Dendritic cell treated with granulocyte-macrophage colony-stimulating factor and Interleukin-4, amounts not matched to agents 40 ng/mL and 50 ng/mL, for 4 days (primary cell): ENCODE measurements around the gene PEAK1.
A peak's percentile ranks its signal among the peaks of the same experiment; 100 is the strongest.

Experiments
- H3K27ac Mint-ChIP-seq: one replicate; pipeline ENCODE4 v1.8.0; 2022; ENCODE audit warnings: mild to moderate bottlenecking, mixed read lengths
- H3K27me3 Mint-ChIP-seq: one replicate; pipeline ENCODE4 v1.8.0; 2022; ENCODE audit warnings: mild to moderate bottlenecking, mixed read lengths
- H3K36me3 Mint-ChIP-seq: one replicate; pipeline ENCODE4 v1.8.0; 2022; ENCODE audit warnings: low read depth, mixed read lengths
- H3K4me1 Mint-ChIP-seq: one replicate; pipeline ENCODE4 v1.8.0; 2022; ENCODE audit warnings: low read depth, mixed read lengths
- H3K4me3 Mint-ChIP-seq: one replicate; pipeline ENCODE4 v1.8.0; 2022; ENCODE audit warnings: mild to moderate bottlenecking, moderate library complexity, mixed read lengths
- H3K9me3 Mint-ChIP-seq: one replicate; pipeline ENCODE4 v1.8.0; 2022; ENCODE audit warnings: mixed read lengths
- intact Hi-C: fragments of 100-400 bp; cut with micrococcal nuclease; formaldehyde crosslinking; loops from one replicate; pipeline ENCODE4 v1.15.0; 2022

PEAK1 gene

GRCh38 chr15:77440378-77440999 is 20.6 kb upstream of the PEAK1 start:
- Mint-ChIP-seq H3K9me3 (no peaks in the 10 kb centered on the region), H3K27ac (no peak overlapping the region), H3K4me3 (no peak overlapping the region), H3K4me1 (peaks cover 25% of the 10 kb centered on the region), H3K27me3 (no peaks in the 10 kb centered on the region), H3K36me3 (no peaks in the 10 kb centered on the region)
- intact Hi-C loops: no loop called here

- H3K27ac Mint-ChIP-seq: no peak overlapping the region
- no peaks in the 10 kb centered on the region for H3K36me3 Mint-ChIP-seq
- no peaks in the 10 kb centered on the region for H3K27me3 Mint-ChIP-seq
- intact Hi-C loops: no loop called here
- no peaks in the 10 kb centered on the region for H3K9me3 Mint-ChIP-seq
- no peak overlapping the region for H3K4me3 Mint-ChIP-seq
- peaks cover 17% of the 10 kb centered on the region for H3K4me1 Mint-ChIP-seq
Observed at GRCh38 chr15:77437264-77437663, 17.4 kb upstream of the PEAK1 start.

- no peaks in the 10 kb centered on the region for H3K36me3 Mint-ChIP-seq
- no peaks in the 10 kb centered on the region for H3K9me3 Mint-ChIP-seq
- H3K27ac Mint-ChIP-seq: no peak overlapping the region
- no peak overlapping the region for H3K4me3 Mint-ChIP-seq
- no peaks in the 10 kb centered on the region for H3K27me3 Mint-ChIP-seq
- H3K4me1 Mint-ChIP-seq: peaks cover 17% of the 10 kb centered on the region
- intact Hi-C loops: no loop called here
Observed at GRCh38 chr15:77436822-77437221, 16.9 kb upstream of the PEAK1 start.

GRCh38 chr15:77430652-77431051 is 10.7 kb upstream of the PEAK1 start:
- intact Hi-C loops: no loop called here
- Mint-ChIP-seq H3K27ac (no peak overlapping the region), H3K36me3 (no peaks in the 10 kb centered on the region), H3K4me3 (no peak overlapping the region), H3K4me1 (peaks cover 12% of the 10 kb centered on the region), H3K9me3 (no peaks in the 10 kb centered on the region), H3K27me3 (no peaks in the 10 kb centered on the region)

- H3K9me3 Mint-ChIP-seq: no peaks in the 10 kb centered on the region
- no peak overlapping the region for H3K4me3 Mint-ChIP-seq
- peaks cover 12% of the 10 kb centered on the region for H3K4me1 Mint-ChIP-seq
- no peak overlapping the region for H3K27ac Mint-ChIP-seq
- H3K36me3 Mint-ChIP-seq: peaks cover 1% of the 10 kb centered on the region
- intact Hi-C loops: no loop called here
- H3K27me3 Mint-ChIP-seq: no peaks in the 10 kb centered on the region
Observed at GRCh38 chr15:77430213-77430612, 10.3 kb upstream of the PEAK1 start.

- no peak overlapping the region for H3K27ac Mint-ChIP-seq
- no peaks in the 10 kb centered on the region for H3K9me3 Mint-ChIP-seq
- no peaks in the 10 kb centered on the region for H3K27me3 Mint-ChIP-seq
- intact Hi-C loops: no loop called here
- no peak overlapping the region for H3K4me3 Mint-ChIP-seq
- H3K36me3 Mint-ChIP-seq: peaks cover 7% of the 10 kb centered on the region
- peaks cover 25% of the 10 kb centered on the region for H3K4me1 Mint-ChIP-seq
Observed at GRCh38 chr15:77426871-77427270, 7.0 kb upstream of the PEAK1 start.

- Mint-ChIP-seq H3K4me1 (peaks cover 28% of the 10 kb centered on the region), H3K36me3 (peaks cover 7% of the 10 kb centered on the region), H3K27me3 (no peaks in the 10 kb centered on the region), H3K4me3 (no peak overlapping the region), H3K27ac (no peak overlapping the region), H3K9me3 (no peaks in the 10 kb centered on the region)
- intact Hi-C loops: no loop called here
Observed at GRCh38 chr15:77426377-77426776, 6.5 kb upstream of the PEAK1 start.

- H3K4me3 Mint-ChIP-seq: no peak overlapping the region
- no peak overlapping the region for H3K27ac Mint-ChIP-seq
- no peaks in the 10 kb centered on the region for H3K27me3 Mint-ChIP-seq
- intact Hi-C loops: no loop called here
- peaks cover 18% of the 10 kb centered on the region for H3K36me3 Mint-ChIP-seq
- no peaks in the 10 kb centered on the region for H3K9me3 Mint-ChIP-seq
- H3K4me1 Mint-ChIP-seq: peaks cover 33% of the 10 kb centered on the region
Observed at GRCh38 chr15:77425104-77425503, 5.2 kb upstream of the PEAK1 start.

GRCh38 chr15:77421370-77421700 is 1.4 kb upstream of the PEAK1 start:
- Mint-ChIP-seq H3K27me3 (peaks cover 3% of the 10 kb centered on the region), H3K4me3 (peak overlapping the region; percentile 92), H3K27ac (peak overlapping the region; percentile 96), H3K9me3 (no peaks in the 10 kb centered on the region), H3K36me3 (peaks cover 30% of the 10 kb centered on the region), H3K4me1 (peaks cover 45% of the 10 kb centered on the region)
- intact Hi-C loops: loop anchor here (2.0 kb wide), 1 partner anchor 233 kb away; no protein-coding TSS in a partner anchor

- intact Hi-C loops: loop anchor here (2.0 kb wide), 1 partner anchor 232 kb away; no protein-coding TSS in a partner anchor
- H3K36me3 Mint-ChIP-seq: peaks cover 30% of the 10 kb centered on the region
- H3K27me3 Mint-ChIP-seq: peaks cover 3% of the 10 kb centered on the region
- H3K9me3 Mint-ChIP-seq: no peaks in the 10 kb centered on the region
- peaks cover 44% of the 10 kb centered on the region for H3K4me1 Mint-ChIP-seq
- peak within 1 kb of the TSS; percentile 96 for H3K27ac Mint-ChIP-seq
- peak within 1 kb of the TSS; percentile 92 for H3K4me3 Mint-ChIP-seq
Observed at GRCh38 chr15:77420610-77421369, 886 bp upstream of the PEAK1 start, which contains the start of gene HMG20A. Gene HMG20A, plus strand, starts transcription at chr15:77420888. Its CDS starts 37,520 bp downstream, at chr15:77458408.

- H3K4me1 Mint-ChIP-seq: peaks cover 36% of the 10 kb centered on the region
- H3K9me3 Mint-ChIP-seq: no peaks in the 10 kb centered on the region
- H3K36me3 Mint-ChIP-seq: peaks cover 23% of the 10 kb centered on the region
- H3K27me3 Mint-ChIP-seq: peaks cover 3% of the 10 kb centered on the region
- H3K4me3 Mint-ChIP-seq: peak overlapping the region; percentile 92
- intact Hi-C loops: no loop called here
- peak overlapping the region; percentile 96 for H3K27ac Mint-ChIP-seq
Observed at GRCh38 chr15:77418966-77419835, 703 bp downstream of the PEAK1 start.

- H3K27me3 Mint-ChIP-seq: peaks cover 3% of the 10 kb centered on the region
- peaks cover 23% of the 10 kb centered on the region for H3K36me3 Mint-ChIP-seq
- intact Hi-C loops: no loop called here
Observed at GRCh38 chr15:77418391-77418965, 1.4 kb downstream of the PEAK1 start.

GRCh38 chr15:77417602-77418001 is 2.3 kb downstream of the PEAK1 start:
- Mint-ChIP-seq H3K27me3 (peaks cover 3% of the 10 kb centered on the region), H3K36me3 (peaks cover 23% of the 10 kb centered on the region), H3K9me3 (no peaks in the 10 kb centered on the region), H3K4me1 (peaks cover 28% of the 10 kb centered on the region), H3K27ac (no peak overlapping the region), H3K4me3 (no peak overlapping the region)
- intact Hi-C loops: no loop called here

More at GRCh38 chr15:77418391-77418965, 1.4 kb downstream of the PEAK1 start:
- H3K27ac Mint-ChIP-seq: peak overlapping the region; percentile 96
- peak overlapping the region; percentile 92 for H3K4me3 Mint-ChIP-seq
- H3K4me1 Mint-ChIP-seq: peaks cover 28% of the 10 kb centered on the region
- H3K9me3 Mint-ChIP-seq: no peaks in the 10 kb centered on the region
